Astrocyte (in vitro differentiated cells and primary cell): ENCODE results near the gene CA4. TPM values are rescaled to one million over a fixed set of nuclear protein-coding genes. Genes with fewer than 3 reads are reported as not detected.
A peak's percentile ranks its signal among the peaks of the same experiment; 100 is the strongest.

Experiments used
- DNase-seq: peaks from one replicate; pipeline ENCODE4 v3.0.0-alpha.2; 2010; ENCODE audit warnings: low read depth
- FAIRE-seq: peaks from 2 replicates; lab custom pipeline; 2011; peaks lifted over from hg19 to GRCh38; lab: Jason Lieb, UNC
- H2AFZ ChIP-seq: 2 replicates; pipeline ENCODE4 v1.6.0; 2012; ENCODE audit warnings: low read depth, low read length, inconsistent platforms
- H3K27ac ChIP-seq: 2 replicates; pipeline ENCODE4 v1.5.1; 2011; ENCODE audit warnings: low read depth, low read length, inconsistent platforms
- H3K27me3 ChIP-seq: 2 replicates; pipeline ENCODE4 v1.6.0; 2011; ENCODE audit warnings: low read length, inconsistent platforms; ENCODE audit not compliant: insufficient read depth
- H3K36me3 ChIP-seq: 2 replicates; pipeline ENCODE4 v1.5.1; 2011; ENCODE audit warnings: low read length, inconsistent platforms; ENCODE audit not compliant: insufficient read depth
- H3K4me1 ChIP-seq: 2 replicates; pipeline ENCODE4 v1.5.1; 2011; ENCODE audit warnings: low read length, inconsistent platforms; ENCODE audit not compliant: insufficient read depth
- H3K4me2 ChIP-seq: 2 replicates; pipeline ENCODE4 v1.6.0; 2012; ENCODE audit warnings: low read length, inconsistent platforms
- H3K4me3 ChIP-seq: 2 replicates; pipeline ENCODE4 v1.5.1; 2011; ENCODE audit warnings: low read depth, mild to moderate bottlenecking, low read length, inconsistent platforms; ENCODE audit not compliant: insufficient read depth
- H3K79me2 ChIP-seq: 2 replicates; pipeline ENCODE4 v1.6.0; 2012; ENCODE audit warnings: mild to moderate bottlenecking, low read length, inconsistent platforms; ENCODE audit not compliant: insufficient read depth
- H3K9ac ChIP-seq: 2 replicates; pipeline ENCODE4 v1.6.0; 2012; ENCODE audit warnings: mild to moderate bottlenecking, low read length, inconsistent platforms
- H3K9me3 ChIP-seq: 2 replicates; pipeline ENCODE4 v1.5.1; 2012; ENCODE audit warnings: low read depth, mild to moderate bottlenecking, low read length, inconsistent platforms; ENCODE audit not compliant: insufficient read depth
- H4K20me1 ChIP-seq: 2 replicates; pipeline ENCODE4 v1.6.0; 2012; ENCODE audit warnings: low read length, inconsistent platforms; ENCODE audit not compliant: insufficient read depth
- H3K27ac Mint-ChIP-seq: one replicate; pipeline ENCODE4 v1.8.0; 2021; ENCODE audit warnings: mild to moderate bottlenecking, mixed read lengths; ENCODE audit not compliant: unreplicated experiment
- H3K27me3 Mint-ChIP-seq: one replicate; pipeline ENCODE4 v1.8.0; 2021; ENCODE audit warnings: low read depth, mixed read lengths; ENCODE audit not compliant: unreplicated experiment
- H3K36me3 Mint-ChIP-seq: one replicate; pipeline ENCODE4 v1.8.0; 2021; ENCODE audit warnings: low read depth, mixed read lengths; ENCODE audit not compliant: unreplicated experiment
- H3K4me1 Mint-ChIP-seq: one replicate; pipeline ENCODE4 v1.8.0; 2021; ENCODE audit warnings: low read depth, mixed read lengths; ENCODE audit not compliant: unreplicated experiment
- H3K4me3 Mint-ChIP-seq: one replicate; pipeline ENCODE4 v1.8.0; 2021; ENCODE audit warnings: mild to moderate bottlenecking, moderate library complexity, mixed read lengths; ENCODE audit not compliant: unreplicated experiment
- H3K9me3 Mint-ChIP-seq: one replicate; pipeline ENCODE4 v1.8.0; 2021; ENCODE audit warnings: mild to moderate bottlenecking, mixed read lengths; ENCODE audit not compliant: unreplicated experiment
- CTCF ChIP-seq: IDR thresholded peaks from 2 replicates; pipeline ENCODE4 v1.5.1; 2011; ENCODE audit warnings: low read depth, mild to moderate bottlenecking, inconsistent platforms, low read length, moderate library complexity; ENCODE audit not compliant: insufficient read depth
- EZH2 ChIP-seq: IDR thresholded peaks from 2 replicates; pipeline ENCODE4 v1.6.1; 2012; ENCODE audit warnings: mild to moderate bottlenecking, low read length, inconsistent platforms; ENCODE audit not compliant: insufficient read depth
- total RNA-seq: library from RNA; stranded (reverse); gene quantifications from 2 replicates; pipeline ENCODE4 v1.2.1, GENCODE V29; 2021

The CA4 gene
- total RNA-seq, 1 donor from 2014 or later, result not detected

- Histone ChIP-seq H3K4me1 (peaks cover 6% of the 10 kb centered on the region), H3K9me3 (no peaks in the 10 kb centered on the region), H3K9ac (no peak overlapping the region), H3K4me2 (peak overlapping the region; percentile 25), H3K27ac (no peak overlapping the region), H3K36me3 (no peaks in the 10 kb centered on the region), H4K20me1 (no peaks in the 10 kb centered on the region), H3K27me3 (peaks cover 27% of the 10 kb centered on the region), H2AFZ (peak overlapping the region; percentile 48), H3K4me3 (no peak overlapping the region), H3K79me2 (no peaks in the 10 kb centered on the region)
- Mint-ChIP-seq H3K36me3 (no peaks in the 10 kb centered on the region), H3K4me3 (no peak overlapping the region), H3K27me3 (peaks cover 63% of the 10 kb centered on the region), H3K4me1 (no peaks in the 10 kb centered on the region), H3K27ac (no peak overlapping the region), H3K9me3 (no peaks in the 10 kb centered on the region)
- FAIRE-seq (peak; percentile 59), DNase-seq (peak; percentile 78)
- TF ChIP-seq CTCF, result no peak
- TF ChIP-seq EZH2, result no peak
Observed at GRCh38 chr17:60154616-60155426, 5.0 kb downstream of the CA4 start.

GRCh38 chr17:60155427-60155814 is 5.6 kb downstream of the CA4 start:
- peaks cover 67% of the 10 kb centered on the region for H3K27me3 Mint-ChIP-seq
- no peak for TF ChIP-seq CTCF
- TF ChIP-seq EZH2, result no peak
- Histone ChIP-seq H3K4me2 (no peak overlapping the region), H3K4me3 (no peak overlapping the region), H3K27me3 (peaks cover 22% of the 10 kb centered on the region), H3K4me1 (peaks cover 6% of the 10 kb centered on the region), H3K9me3 (no peaks in the 10 kb centered on the region), H3K79me2 (no peaks in the 10 kb centered on the region), H4K20me1 (no peaks in the 10 kb centered on the region), H3K9ac (no peak overlapping the region), H3K36me3 (no peaks in the 10 kb centered on the region), H3K27ac (no peak overlapping the region), H2AFZ (no peak overlapping the region)
- DNase-seq, result no peak
- no peak overlapping the region for H3K27ac Mint-ChIP-seq
- FAIRE-seq, result no peak
- no peaks in the 10 kb centered on the region for H3K36me3 Mint-ChIP-seq
- H3K4me1 Mint-ChIP-seq, result no peaks in the 10 kb centered on the region
- H3K4me3 Mint-ChIP-seq, result no peak overlapping the region
- no peaks in the 10 kb centered on the region for H3K9me3 Mint-ChIP-seq

DNA sequence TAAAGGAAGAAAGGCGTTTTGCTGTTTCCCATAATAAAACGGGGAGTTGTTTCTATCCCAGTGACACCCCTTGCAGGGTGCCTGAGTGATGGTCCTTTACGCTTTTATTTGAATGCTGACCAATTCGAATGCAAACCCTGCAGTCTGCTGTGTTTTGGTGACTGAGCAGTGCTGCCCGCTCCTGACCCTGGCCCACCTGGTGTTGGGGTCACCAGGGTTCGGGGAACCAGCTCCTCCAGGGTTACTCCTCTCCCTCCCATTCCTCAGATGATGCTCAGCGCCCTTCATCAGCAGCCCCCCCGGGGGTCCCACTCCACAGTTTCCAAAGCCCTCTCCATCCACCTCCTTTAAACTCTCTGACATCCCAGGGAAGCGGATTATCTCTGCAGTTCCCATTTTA is 6.0 kb downstream of the CA4 start:
- Histone ChIP-seq H3K4me2 (no peak overlapping the region), H3K4me3 (no peak overlapping the region), H3K79me2 (no peaks in the 10 kb centered on the region), H3K27me3 (peaks cover 18% of the 10 kb centered on the region), H3K4me1 (peaks cover 6% of the 10 kb centered on the region), H3K9ac (no peak overlapping the region), H4K20me1 (no peaks in the 10 kb centered on the region), H3K9me3 (no peaks in the 10 kb centered on the region), H3K36me3 (no peaks in the 10 kb centered on the region), H3K27ac (no peak overlapping the region), H2AFZ (no peak overlapping the region)
- no peak overlapping the region for H3K27ac Mint-ChIP-seq
- H3K27me3 Mint-ChIP-seq, result peaks cover 64% of the 10 kb centered on the region
- no peaks in the 10 kb centered on the region for H3K36me3 Mint-ChIP-seq
- DNase-seq (no peak), FAIRE-seq (no peak)
- H3K4me3 Mint-ChIP-seq, result no peak overlapping the region
- no peaks in the 10 kb centered on the region for H3K4me1 Mint-ChIP-seq
- no peak for TF ChIP-seq CTCF
- no peak for TF ChIP-seq EZH2
- no peaks in the 10 kb centered on the region for H3K9me3 Mint-ChIP-seq
